ENCODE measurements around the gene MYORG.

Gene MYORG

DNA sequence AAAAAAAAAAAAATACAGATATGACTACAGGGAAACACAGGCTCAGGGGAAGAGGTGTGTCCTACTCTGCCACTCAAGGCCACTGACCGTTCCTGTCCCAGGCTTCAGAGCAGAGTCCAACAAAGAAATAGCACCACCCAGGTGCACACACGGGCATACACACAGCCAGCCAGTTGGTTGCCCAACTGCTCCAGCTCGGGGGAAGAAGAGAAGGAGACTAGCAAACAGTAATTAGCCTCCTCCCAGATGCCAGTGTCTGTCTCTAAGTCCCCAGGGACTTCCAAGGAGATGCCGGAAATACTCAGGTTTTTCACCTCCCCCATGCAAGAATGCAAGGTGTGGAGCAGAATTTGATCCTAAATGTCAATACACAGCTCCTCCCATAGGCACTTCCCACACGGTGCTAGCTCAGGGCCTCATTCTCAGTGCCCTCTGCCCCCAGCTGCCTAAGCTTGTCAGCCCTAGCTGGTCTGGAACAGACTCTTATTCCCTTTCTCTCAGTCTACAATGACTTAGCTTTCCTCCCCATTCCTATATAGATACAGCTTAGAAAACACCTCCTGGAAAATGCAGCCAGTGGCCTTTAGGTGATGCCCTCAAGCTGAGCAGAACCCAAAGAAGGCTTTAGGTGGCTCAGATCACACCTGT is 1.7 kb downstream of the MYORG start:
- DNase-seq (ENCODE audit: low read depth in 2 of 2): no peak
- TF ChIP-seq, protein P1, sequence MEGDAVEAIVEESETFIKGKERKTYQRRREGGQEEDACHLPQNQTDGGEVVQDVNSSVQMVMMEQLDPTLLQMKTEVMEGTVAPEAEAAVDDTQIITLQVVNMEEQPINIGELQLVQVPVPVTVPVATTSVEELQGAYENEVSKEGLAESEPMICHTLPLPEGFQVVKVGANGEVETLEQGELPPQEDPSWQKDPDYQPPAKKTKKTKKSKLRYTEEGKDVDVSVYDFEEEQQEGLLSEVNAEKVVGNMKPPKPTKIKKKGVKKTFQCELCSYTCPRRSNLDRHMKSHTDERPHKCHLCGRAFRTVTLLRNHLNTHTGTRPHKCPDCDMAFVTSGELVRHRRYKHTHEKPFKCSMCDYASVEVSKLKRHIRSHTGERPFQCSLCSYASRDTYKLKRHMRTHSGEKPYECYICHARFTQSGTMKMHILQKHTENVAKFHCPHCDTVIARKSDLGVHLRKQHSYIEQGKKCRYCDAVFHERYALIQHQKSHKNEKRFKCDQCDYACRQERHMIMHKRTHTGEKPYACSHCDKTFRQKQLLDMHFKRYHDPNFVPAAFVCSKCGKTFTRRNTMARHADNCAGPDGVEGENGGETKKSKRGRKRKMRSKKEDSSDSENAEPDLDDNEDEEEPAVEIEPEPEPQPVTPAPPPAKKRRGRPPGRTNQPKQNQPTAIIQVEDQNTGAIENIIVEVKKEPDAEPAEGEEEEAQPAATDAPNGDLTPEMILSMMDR (IDR thresholded peaks at IDR 0.05; ENCODE audit: low read depth, low read length): no peak
- H3K4me3 ChIP-seq (replicated peaks in 1 of 2; ENCODE audit: low read depth in 2 of 2, low read length in 2 of 2): no peak overlapping the region

DNA sequence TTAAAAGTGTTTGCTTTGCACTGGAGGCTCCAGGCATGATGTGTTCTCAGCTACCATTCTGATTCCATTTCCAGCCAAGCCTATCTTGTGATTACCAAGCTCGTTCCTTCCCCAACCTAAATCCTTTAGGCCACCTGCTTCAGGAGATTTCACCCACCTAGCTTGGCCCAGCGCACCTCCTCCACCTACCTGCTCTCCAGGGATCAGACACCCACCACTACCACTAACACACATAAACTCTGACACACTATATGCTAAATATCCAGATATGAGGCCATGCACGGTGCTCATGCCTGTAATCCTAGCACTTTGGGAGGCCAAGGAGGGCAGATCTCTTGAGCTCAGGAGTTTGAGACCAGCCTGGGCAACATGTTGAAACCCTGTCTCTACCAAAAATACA is 2.4 kb downstream of the MYORG start:
- H3K4me3 ChIP-seq (replicated peaks in 1 of 2; ENCODE audit: low read depth in 2 of 2, low read length in 2 of 2): no peak overlapping the region
- no peak for DNase-seq (ENCODE audit: low read depth in 2 of 2)
- TF ChIP-seq, protein P1 (IDR thresholded peaks at IDR 0.05; ENCODE audit: low read depth, low read length): no peak

DNA sequence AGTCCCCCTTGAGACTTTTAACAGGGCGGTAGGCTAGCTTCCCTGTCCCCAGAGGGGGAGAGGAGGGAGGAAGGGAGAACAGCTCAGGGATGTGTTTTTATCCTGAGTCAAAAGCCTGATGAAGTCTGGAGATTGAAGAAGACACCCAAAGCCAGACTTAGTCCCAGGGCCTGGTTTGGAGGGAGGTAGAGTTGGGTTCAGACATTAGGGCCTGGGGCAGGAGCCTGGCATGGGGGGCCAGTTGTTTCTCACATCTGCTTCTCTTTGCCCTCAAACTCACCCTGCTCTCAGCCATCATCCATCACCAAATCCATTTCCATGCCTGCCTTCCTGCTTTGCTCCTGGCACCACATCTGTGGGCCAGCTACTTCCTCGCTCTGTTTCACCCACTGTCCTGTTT is 2.9 kb downstream of the MYORG start:
- DNase-seq (ENCODE audit: low read depth in 2 of 2): no peak
- TF ChIP-seq, protein P1 (IDR thresholded peaks at IDR 0.05; ENCODE audit: low read depth, low read length): no peak
- no peak overlapping the region for H3K4me3 ChIP-seq (replicated peaks in 1 of 2; ENCODE audit: low read depth in 2 of 2, low read length in 2 of 2)

DNA sequence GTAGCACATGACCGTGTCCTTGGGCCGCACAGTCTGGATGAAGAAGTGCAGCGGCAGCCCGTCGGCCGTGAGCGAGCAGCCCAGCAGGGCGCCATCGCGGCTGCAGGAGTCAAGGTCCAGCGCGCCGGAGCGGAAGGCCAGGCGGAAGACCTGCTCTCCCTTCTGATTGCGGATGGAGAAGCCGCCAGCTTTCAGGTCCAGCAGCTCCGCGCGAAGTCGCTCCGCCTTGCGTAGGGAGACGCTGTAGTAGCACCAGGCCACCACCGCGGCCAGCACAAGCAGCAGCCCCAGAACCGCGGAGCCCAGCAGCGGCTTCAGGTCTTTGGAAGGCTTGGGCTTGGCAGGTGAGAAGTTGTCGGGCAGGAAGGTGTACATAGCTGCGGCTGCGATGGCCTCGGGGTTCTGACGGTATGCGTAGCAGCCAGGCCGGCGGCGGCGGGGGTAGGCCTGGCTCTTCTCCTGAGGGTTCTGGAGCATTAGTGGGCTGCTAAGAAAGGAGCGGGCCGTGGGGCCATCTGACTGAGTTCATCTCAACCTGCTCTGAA is 4.2 kb downstream of the MYORG start:
- no peak overlapping the region for H3K4me3 ChIP-seq (replicated peaks in 1 of 2; ENCODE audit: low read depth in 2 of 2, low read length in 2 of 2)
- TF ChIP-seq, protein P1 (IDR thresholded peaks at IDR 0.05; ENCODE audit: low read depth, low read length): no peak
- DNase-seq (ENCODE audit: low read depth in 2 of 2): no peak

DNA sequence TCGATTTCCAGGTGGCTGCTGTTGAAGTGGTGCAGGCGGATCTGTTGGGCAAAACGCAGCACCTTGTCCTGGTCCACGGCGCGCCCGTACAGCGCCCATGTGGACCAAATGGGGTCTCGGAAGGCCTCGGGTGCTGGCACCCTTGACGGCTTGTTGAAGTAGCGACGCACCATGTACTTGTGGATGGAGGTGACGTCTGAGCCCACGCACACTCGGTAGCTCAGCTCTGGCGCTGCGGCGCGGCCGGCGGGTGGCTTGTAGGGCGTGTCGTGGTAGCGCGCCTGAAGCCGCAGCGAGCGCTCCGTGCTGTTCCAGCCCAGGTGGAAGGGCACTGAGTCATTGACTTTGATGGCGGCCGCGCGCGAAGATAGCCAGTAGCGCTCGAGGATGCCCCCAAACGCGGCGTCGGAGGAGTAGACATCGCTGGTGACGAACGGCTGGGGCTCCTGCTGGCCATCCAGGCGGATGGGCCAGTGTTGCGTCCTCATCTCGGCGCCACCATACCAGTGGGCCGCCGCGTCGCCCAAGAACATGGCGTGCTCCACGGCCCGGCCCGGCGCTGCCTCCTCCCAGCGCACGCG is 4.7 kb downstream of the MYORG start:
- H3K4me3 ChIP-seq (replicated peaks in 1 of 2; ENCODE audit: low read depth in 2 of 2, low read length in 2 of 2): no peak overlapping the region
- TF ChIP-seq, protein P1 (IDR thresholded peaks at IDR 0.05; ENCODE audit: low read depth, low read length): no peak
- DNase-seq (ENCODE audit: low read depth in 2 of 2): no peak

DNA sequence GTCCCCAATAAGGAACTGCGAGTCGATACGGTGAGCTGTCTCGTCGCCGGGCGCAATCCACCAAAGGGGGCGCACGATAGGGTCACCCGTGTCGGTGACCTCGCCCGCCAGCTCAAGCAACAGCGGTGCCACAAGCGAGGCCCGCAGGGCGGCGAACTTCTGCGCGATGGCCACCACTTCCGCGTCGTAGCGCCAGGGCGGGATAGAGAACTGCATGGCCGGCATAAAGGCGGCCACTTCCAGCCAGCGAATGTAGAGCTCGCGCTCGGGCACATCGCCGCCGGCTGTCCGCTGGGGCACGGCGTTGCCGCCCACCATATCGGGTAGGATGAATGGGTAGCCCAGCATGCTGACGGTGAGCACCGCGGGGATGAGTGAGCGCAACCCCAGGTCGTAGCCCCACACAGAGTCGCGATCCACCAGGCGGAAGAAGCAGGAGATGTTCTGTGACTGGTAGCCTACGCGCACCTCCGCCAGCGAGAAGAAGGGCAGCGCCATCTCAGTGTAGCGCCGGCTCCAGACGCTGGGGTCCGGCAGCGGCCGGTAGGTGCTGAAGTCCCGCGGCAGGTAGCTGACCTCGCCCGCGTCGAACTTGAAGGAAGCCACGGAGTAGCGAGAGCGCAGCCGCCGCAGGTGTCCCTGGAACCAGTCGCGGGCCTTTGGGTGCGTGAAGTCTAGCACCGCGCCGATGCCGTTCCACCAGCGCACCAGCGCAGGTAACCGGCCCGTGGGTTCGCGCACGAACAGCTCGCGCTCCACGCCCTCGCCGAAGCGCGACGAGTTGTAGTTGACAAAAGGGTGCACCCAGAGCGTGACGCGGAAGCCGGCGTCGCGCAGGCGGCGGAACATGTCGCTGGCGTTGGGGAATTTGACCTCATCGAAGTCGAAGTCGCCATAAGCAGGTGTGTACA is 5.5 kb downstream of the MYORG start:
- TF ChIP-seq, protein P1 (IDR thresholded peaks at IDR 0.05; ENCODE audit: low read depth, low read length): no peak
- H3K4me3 ChIP-seq (replicated peaks in 1 of 2; ENCODE audit: low read depth in 2 of 2, low read length in 2 of 2): peak overlapping the region in 1 of 2 donors; percentile 25
- DNase-seq (ENCODE audit: low read depth in 2 of 2): no peak
